ENCODE measurements around the gene EVL.

DNA sequence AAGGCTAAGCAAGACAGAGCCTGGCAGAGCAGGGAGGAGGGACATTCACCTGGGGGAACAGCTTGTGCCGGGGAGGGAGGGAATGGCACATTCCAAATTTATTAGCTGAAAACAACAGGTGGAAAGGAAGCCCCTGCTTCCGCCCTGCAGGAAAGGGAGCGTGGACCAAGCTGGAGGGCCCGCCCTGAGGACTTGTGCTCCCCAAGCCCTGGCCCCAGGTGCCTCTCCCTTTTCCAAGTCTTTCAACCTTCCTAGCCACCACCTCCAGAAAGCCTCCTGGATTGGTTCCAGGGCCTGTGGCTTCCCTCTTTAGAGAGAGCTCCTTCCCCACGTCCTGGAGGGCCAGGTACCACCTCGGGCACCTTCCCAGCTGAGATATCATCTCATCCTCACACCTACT, 91.6 kb downstream of the EVL start:
- no peak for TF ChIP-seq POLR2A (IDR thresholded peaks at IDR 0.05)
- no peak for TF ChIP-seq CTCF (IDR thresholded peaks at IDR 0.05)
- TF ChIP-seq POLR2AphosphoS5 (IDR thresholded peaks at IDR 0.05) = peak; percentile 47

All from prostate gland (tissue), 2 donors.